ENCODE results near the gene PRR18. TPM values are rescaled to one million over a fixed set of nuclear protein-coding genes. Genes with fewer than 3 reads are reported as not detected.

PRR18 gene
- total RNA-seq, 2 donors from 2014 or later, result 0.27 TPM; not detected in 1

- no peaks in the 10 kb centered on the region for H3K27me3 ChIP-seq (replicated peaks; ENCODE audit: insufficient read depth)
- TF ChIP-seq POLR2AphosphoS5 (IDR thresholded peaks at IDR 0.05) (no peak), CTCF (IDR thresholded peaks at IDR 0.05) (no peak), POLR2A (IDR thresholded peaks at IDR 0.05) (no peak)
- H3K9me3 ChIP-seq, result no peaks in the 10 kb centered on the region
- intact Hi-C loops (cut with DNase I), result no loop called here
- H3K36me3 ChIP-seq, result no peaks in the 10 kb centered on the region
- DNase-seq (ENCODE audit: low spot score), result no peak
- no peak overlapping the region for H3K4me3 ChIP-seq
- no peak overlapping the region for H3K27ac ChIP-seq
- WGBS, result 77% methylated on average over 15 of the region's 15 CpGs
- no peaks in the 10 kb centered on the region for H3K4me1 ChIP-seq (replicated peaks)
These were observed 38.7 kb downstream of the PRR18 start for GRCh38 chr6:166269301-166270039.

GRCh38 chr6:166268431-166268830, 39.8 kb downstream of the PRR18 start:
- 13% methylated on average over 9 of the region's 9 CpGs for WGBS
- H3K4me3 ChIP-seq, result no peak overlapping the region
- no peaks in the 10 kb centered on the region for H3K4me1 ChIP-seq (replicated peaks)
- H3K27me3 ChIP-seq (replicated peaks; ENCODE audit: insufficient read depth), result no peaks in the 10 kb centered on the region
- TF ChIP-seq POLR2AphosphoS5 (IDR thresholded peaks at IDR 0.05) (no peak), CTCF (IDR thresholded peaks at IDR 0.05) (no peak), POLR2A (IDR thresholded peaks at IDR 0.05) (no peak)
- intact Hi-C loops (cut with DNase I), result no loop called here
- no peaks in the 10 kb centered on the region for H3K9me3 ChIP-seq
- no peak overlapping the region for H3K27ac ChIP-seq
- DNase-seq (ENCODE audit: low spot score), result no peak
- H3K36me3 ChIP-seq, result no peaks in the 10 kb centered on the region

- Histone ChIP-seq H3K27ac (no peak overlapping the region), H3K9me3 (no peaks in the 10 kb centered on the region), H3K4me1 (replicated peaks) (no peaks in the 10 kb centered on the region), H3K27me3 (replicated peaks; ENCODE audit: insufficient read depth) (no peaks in the 10 kb centered on the region), H3K4me3 (no peak overlapping the region), H3K36me3 (no peaks in the 10 kb centered on the region)
- TF ChIP-seq CTCF (IDR thresholded peaks at IDR 0.05) (no peak), POLR2AphosphoS5 (IDR thresholded peaks at IDR 0.05) (no peak), POLR2A (IDR thresholded peaks at IDR 0.05) (no peak)
- intact Hi-C loops (cut with DNase I), result no loop called here
- WGBS, result 94% methylated on average over 5 of the region's 5 CpGs
- DNase-seq (ENCODE audit: low spot score), result no peak
These were observed 40.7 kb downstream of the PRR18 start for GRCh38 chr6:166267526-166267925.

GRCh38 chr6:166266336-166266735, 41.9 kb downstream of the PRR18 start:
- WGBS, result 81% methylated on average over 3 of the region's 3 CpGs
- Histone ChIP-seq H3K9me3 (no peaks in the 10 kb centered on the region), H3K36me3 (no peaks in the 10 kb centered on the region), H3K4me1 (replicated peaks) (no peaks in the 10 kb centered on the region), H3K4me3 (no peak overlapping the region), H3K27me3 (replicated peaks; ENCODE audit: insufficient read depth) (no peaks in the 10 kb centered on the region), H3K27ac (no peak overlapping the region)
- intact Hi-C loops (cut with DNase I), result no loop called here
- no peak for TF ChIP-seq CTCF (IDR thresholded peaks at IDR 0.05)
- TF ChIP-seq POLR2AphosphoS5 (IDR thresholded peaks at IDR 0.05), result no peak
- TF ChIP-seq POLR2A (IDR thresholded peaks at IDR 0.05), result no peak
- no peak for DNase-seq (ENCODE audit: low spot score)
